GM23248 (cell line): ENCODE results near the gene MTUS2.

ENCODE experiments used
- EZH2 ChIP-seq: fragments of 200-600 bp; sonication (generic); IDR thresholded peaks from 2 replicates; pipeline ENCODE4 v1.6.1; 2018; ENCODE audit warnings: antibody characterized with exemption, mild to moderate bottlenecking; ENCODE audit not compliant: insufficient read depth, poor library complexity, severe bottlenecking
- EZH2phosphoT487 ChIP-seq: fragments of 200-600 bp; sonication (generic); IDR thresholded peaks from 2 replicates; pipeline ENCODE4 v1.6.1; 2018; ENCODE audit warnings: antibody characterized with exemption, moderate library complexity, mild to moderate bottlenecking, low read depth; ENCODE audit not compliant: insufficient read depth

DNA sequence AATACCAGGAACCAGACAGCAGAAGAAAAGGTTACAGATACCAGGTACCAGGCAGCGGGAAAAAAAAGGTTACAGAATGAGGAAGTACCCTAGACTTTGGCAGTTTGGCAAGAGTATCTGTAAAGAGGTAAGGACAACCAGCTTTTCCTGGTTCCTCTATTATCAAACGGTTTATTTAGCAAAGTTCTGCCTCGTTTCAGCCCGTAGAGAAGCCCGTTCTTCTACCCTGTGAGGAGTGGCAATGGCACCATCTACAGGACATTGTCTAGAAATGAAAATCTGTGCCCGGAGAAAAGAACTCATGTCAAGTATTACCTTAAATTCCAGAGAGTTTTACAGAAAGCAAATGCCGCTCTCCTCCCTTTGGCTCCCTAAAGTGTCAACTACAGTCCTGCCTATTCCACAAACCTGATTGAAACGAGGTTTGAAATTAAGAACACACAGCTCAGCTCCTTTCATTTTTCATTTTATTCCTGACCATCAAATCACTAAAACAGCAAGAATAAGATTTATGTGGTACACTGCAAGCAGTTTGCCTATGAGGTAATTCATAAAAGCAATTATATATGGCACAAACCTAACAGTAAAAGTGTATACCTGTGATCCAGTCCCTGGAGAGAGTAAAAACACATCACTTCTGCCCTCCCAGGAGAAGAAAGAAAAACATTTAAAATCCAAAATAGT, 549.1 kb downstream of the MTUS2 start:
- TF ChIP-seq EZH2: no peak
- TF ChIP-seq EZH2phosphoT487: no peak
